ENCODE results near the gene IFI44. TPM values are rescaled to one million over a fixed set of nuclear protein-coding genes. Genes with fewer than 3 reads are reported as not detected.

IFI44 gene
- total and polyA plus RNA-seq, 8 donors = 14.3 to 62.2 (median 23.3) TPM; not detected in 1

DNA sequence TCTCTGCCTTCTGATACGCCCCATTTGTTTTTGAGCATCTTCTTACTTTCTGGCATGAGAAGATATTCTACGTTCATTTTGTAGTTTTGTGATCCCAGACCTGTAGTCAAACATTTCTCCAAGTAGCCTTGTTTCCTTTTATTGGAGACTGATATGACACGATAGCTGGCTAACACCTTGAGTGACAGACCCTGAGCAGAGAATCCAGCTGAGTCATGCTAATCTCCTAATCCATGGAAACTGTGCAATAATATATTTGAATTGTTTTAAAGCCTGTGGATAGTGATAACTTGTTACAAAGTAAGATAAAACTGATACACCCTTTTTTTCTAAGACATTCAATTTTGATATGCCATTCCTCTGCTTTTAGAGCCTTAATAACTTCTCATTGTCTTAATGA, 30.6 kb upstream of the IFI44 start:
- no peaks in the 10 kb centered on the region for H3K27me3 ChIP-seq
- H3K4me3 ChIP-seq = peak overlapping the region in 2 of 4 donors; percentile 31 to 39
- H3K4me1 ChIP-seq = peaks cover 8 to 42% (median 34%) of the 10 kb centered on the region in 4 donors
- no peak for DNase-seq
- no peaks in the 10 kb centered on the region for H3K36me3 ChIP-seq
- intact Hi-C loops (cut with DNase I; ENCODE audit: low total_unique reads) = loop anchor here (10.0 kb wide), 1 partner anchor 56 kb away; no protein-coding TSS in a partner anchor
- no peaks in the 10 kb centered on the region for H3K9me3 ChIP-seq
- H3K27ac ChIP-seq = peak overlapping the region in 4 of 5 donors; percentile 64 to 79 (median 76)
- WGBS, 5 donors = 33 to 64% (median 53%) methylated on average over 3 of the region's 3 CpGs
- no peak for TF ChIP-seq POLR2A (IDR thresholded peaks at IDR 0.05)
- TF ChIP-seq POLR2AphosphoS5 (IDR thresholded peaks at IDR 0.05) = no peak
- TF ChIP-seq EP300 (IDR thresholded peaks at IDR 0.05) = no peak
- TF ChIP-seq CTCF (IDR thresholded peaks at IDR 0.05) = no peak

DNA sequence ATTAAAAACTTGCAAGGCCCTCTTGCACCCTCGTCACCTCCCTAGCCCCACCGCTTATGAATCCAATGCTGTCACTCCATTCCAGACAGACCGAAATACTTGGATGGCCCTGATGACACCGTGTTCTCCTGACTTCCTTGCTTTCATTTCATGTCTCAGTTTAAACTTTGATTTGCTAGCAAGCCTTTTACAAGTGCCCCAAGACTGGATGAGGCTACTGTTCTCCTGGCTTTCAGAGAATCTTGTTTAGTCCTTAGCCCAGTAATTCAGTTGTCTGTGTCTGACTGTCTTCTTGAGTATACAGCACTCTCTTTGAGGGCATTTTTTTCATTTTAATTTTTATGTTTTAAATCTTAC, 30.2 kb upstream of the IFI44 start:
- WGBS, 5 donors = 47 to 65% (median 60%) methylated on average over 4 of the region's 4 CpGs
- Histone ChIP-seq H3K9me3 (no peaks in the 10 kb centered on the region), H3K27me3 (no peaks in the 10 kb centered on the region), H3K4me1 (peaks cover 8 to 42% (median 34%) of the 10 kb centered on the region in 4 donors), H3K27ac (peak overlapping the region in 4 of 5 donors; percentile 64 to 79 (median 76)), H3K4me3 (peak overlapping the region; percentile 31 to 39 (median 36)), H3K36me3 (no peaks in the 10 kb centered on the region)
- intact Hi-C loops (cut with DNase I; ENCODE audit: low total_unique reads) = loop anchor here (10.0 kb wide), 1 partner anchor 55 kb away; no protein-coding TSS in a partner anchor
- DNase-seq = peak in 1 of 2 donors; percentile 3
- no peak for TF ChIP-seq EP300 (IDR thresholded peaks at IDR 0.05)
- no peak for TF ChIP-seq POLR2AphosphoS5 (IDR thresholded peaks at IDR 0.05)
- no peak for TF ChIP-seq CTCF (IDR thresholded peaks at IDR 0.05)
- TF ChIP-seq POLR2A (IDR thresholded peaks at IDR 0.05) = no peak

GRCh38 chr1:78619803-78620579, 29.6 kb upstream of the IFI44 start, which contains the start of gene IFI44L:
TSS of gene IFI44L (plus strand) at chr1:78620448. CDS start at chr1:78627916, 7,468 bp downstream.
- DNase-seq = peak; percentile 35 to 57
- WGBS, 5 donors = 6 to 9% (median 8%) methylated on average over 9 of the region's 9 CpGs
- peaks cover 8 to 42% (median 34%) of the 10 kb centered on the region in 4 donors for H3K4me1 ChIP-seq
- intact Hi-C loops (cut with DNase I; ENCODE audit: low total_unique reads) = loop anchor here (10.0 kb wide), 1 partner anchor 55 kb away; no protein-coding TSS in a partner anchor
- no peaks in the 10 kb centered on the region for H3K27me3 ChIP-seq
- H3K27ac ChIP-seq = peak within 1 kb of the TSS in 4 of 5 donors; percentile 64 to 79 (median 76)
- no peaks in the 10 kb centered on the region for H3K36me3 ChIP-seq
- no peaks in the 10 kb centered on the region for H3K9me3 ChIP-seq
- TF ChIP-seq POLR2AphosphoS5 (IDR thresholded peaks at IDR 0.05) (no peak), CTCF (IDR thresholded peaks at IDR 0.05) (no peak), EP300 (IDR thresholded peaks at IDR 0.05) (no peak), POLR2A (IDR thresholded peaks at IDR 0.05) (no peak)
- peak within 1 kb of the TSS; percentile 31 to 39 (median 36) for H3K4me3 ChIP-seq

DNA sequence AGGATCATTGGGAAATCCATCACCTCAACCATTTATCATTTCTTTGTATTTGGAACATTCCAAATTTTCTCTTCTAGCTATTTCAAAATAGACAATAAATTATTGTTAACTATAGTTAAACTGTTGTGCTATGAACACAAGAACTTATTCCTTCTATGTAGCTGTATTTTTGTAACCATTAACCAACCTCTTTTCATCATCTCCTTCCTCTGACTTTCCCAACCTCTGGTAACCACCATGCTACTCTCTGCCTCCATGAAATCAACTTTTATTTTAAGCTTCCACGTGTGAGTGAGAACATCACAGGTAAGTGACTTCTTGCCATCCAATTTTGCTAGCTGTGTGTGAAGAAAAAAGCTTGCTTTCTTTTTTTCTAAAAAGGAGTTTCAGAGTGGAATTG, 29.0 kb upstream of the IFI44 start:
- Histone ChIP-seq H3K36me3 (no peaks in the 10 kb centered on the region), H3K4me3 (peak overlapping the region; percentile 31 to 39 (median 36)), H3K4me1 (peaks cover 8 to 42% (median 34%) of the 10 kb centered on the region in 4 donors), H3K9me3 (no peaks in the 10 kb centered on the region), H3K27ac (peak overlapping the region in 4 of 5 donors; percentile 64 to 79 (median 76)), H3K27me3 (no peaks in the 10 kb centered on the region)
- 4 to 12% (median 7%) methylated on average over 1 of the region's 1 CpG for WGBS, 5 donors
- TF ChIP-seq POLR2AphosphoS5 (IDR thresholded peaks at IDR 0.05) (no peak), CTCF (IDR thresholded peaks at IDR 0.05) (no peak), POLR2A (IDR thresholded peaks at IDR 0.05) (no peak), EP300 (IDR thresholded peaks at IDR 0.05) (no peak)
- intact Hi-C loops (cut with DNase I; ENCODE audit: low total_unique reads) = no loop called here
- DNase-seq = no peak
